Right forelimb (tissue), 1 donor: Measurements from ENCODE around the gene TRAPPC4.
"Not testable (repeated sequence)": the region's sequence is repeated elsewhere in the genome, so short reads cannot be mapped to it uniquely, and the experiment has no call there.

Source experiments
- DNase-seq: peaks from one replicate; pipeline ENCODE4 v3.0.0-alpha.2; 2018

Gene TRAPPC4

GRCh38 chr11:119014209-119014924, 4.2 kb upstream of the TRAPPC4 start:
- DNase-seq, result no peak

- no peak for DNase-seq
These were observed 3.4 kb upstream of the TRAPPC4 start for GRCh38 chr11:119015054-119015611.

GRCh38 chr11:119016216-119017009, 2.2 kb upstream of the TRAPPC4 start:
- DNase-seq, result no peak

- not testable (repeated sequence) for DNase-seq
These were observed 1.2 kb upstream of the TRAPPC4 start for GRCh38 chr11:119017377-119017776.

GRCh38 chr11:119019996-119020395, 1.4 kb downstream of the TRAPPC4 start:
- no peak for DNase-seq

- no peak for DNase-seq
These were observed 3.1 kb downstream of the TRAPPC4 start for GRCh38 chr11:119021631-119022030.

GRCh38 chr11:119023741-119024140, 5.2 kb downstream of the TRAPPC4 start:
- no peak for DNase-seq

- DNase-seq, result no peak
These were observed 6.0 kb downstream of the TRAPPC4 start for GRCh38 chr11:119024430-119025098.

- DNase-seq, result no peak
These were observed 6.5 kb downstream of the TRAPPC4 start for GRCh38 chr11:119025099-119025473.

- no peak for DNase-seq
These were observed 7.0 kb downstream of the TRAPPC4 start for GRCh38 chr11:119025541-119025940.

- DNase-seq, result no peak
These were observed 7.6 kb downstream of the TRAPPC4 start for GRCh38 chr11:119025978-119026766.

GRCh38 chr11:119026970-119027369, 8.4 kb downstream of the TRAPPC4 start:
- DNase-seq, result no peak

GRCh38 chr11:119027561-119028345, 9.2 kb downstream of the TRAPPC4 start:
- DNase-seq, result no peak

- no peak for DNase-seq
These were observed 9.9 kb downstream of the TRAPPC4 start for GRCh38 chr11:119028346-119029068.

- no peak for DNase-seq
These were observed 10.4 kb downstream of the TRAPPC4 start for GRCh38 chr11:119029069-119029339.

GRCh38 chr11:119029340-119030028, 10.9 kb downstream of the TRAPPC4 start:
- no peak for DNase-seq

GRCh38 chr11:119030029-119030328, 11.4 kb downstream of the TRAPPC4 start:
- DNase-seq, result no peak

- peak; percentile 93 for DNase-seq
These were observed 11.9 kb downstream of the TRAPPC4 start, which contains the start of gene SLC37A4 for GRCh38 chr11:119030329-119031047. Gene SLC37A4, minus strand, starts transcription at chr11:119030877.

GRCh38 chr11:119031912-119032280, 13.3 kb downstream of the TRAPPC4 start:
- DNase-seq, result no peak

GRCh38 chr11:119033421-119033820, 14.9 kb downstream of the TRAPPC4 start:
- not testable (repeated sequence) for DNase-seq
